ENCODE data around the gene CATSPERD.

DNA sequence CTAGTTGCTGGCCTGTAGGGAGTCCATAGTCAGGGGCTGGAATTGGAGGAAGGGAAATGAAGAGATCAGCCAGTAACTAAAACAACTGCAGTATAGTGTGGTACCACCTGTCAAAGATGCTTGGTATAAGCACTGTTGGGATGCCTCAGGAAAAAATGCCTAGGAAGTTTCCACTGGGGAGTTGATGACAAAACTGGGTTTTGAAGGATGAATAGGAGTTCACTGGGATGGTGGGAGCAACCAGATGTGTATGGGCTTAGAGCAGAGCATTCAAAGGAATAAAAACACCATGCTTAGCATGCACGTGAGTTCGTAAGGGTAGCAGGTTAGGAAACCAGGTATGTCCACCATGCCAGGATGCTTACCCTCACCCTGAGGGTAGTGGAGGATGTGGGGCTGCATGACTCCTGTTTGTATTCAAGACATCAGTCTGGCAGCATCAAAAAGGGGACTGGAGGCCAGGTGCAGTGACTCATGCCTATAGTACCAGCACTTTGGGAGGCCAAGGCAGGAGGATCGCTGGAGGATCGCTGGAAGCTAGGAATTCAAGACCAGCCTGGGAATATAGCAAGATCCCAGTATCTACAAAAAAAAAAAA, 7.1 kb downstream of the CATSPERD start:
- TF ChIP-seq, protein P1, sequence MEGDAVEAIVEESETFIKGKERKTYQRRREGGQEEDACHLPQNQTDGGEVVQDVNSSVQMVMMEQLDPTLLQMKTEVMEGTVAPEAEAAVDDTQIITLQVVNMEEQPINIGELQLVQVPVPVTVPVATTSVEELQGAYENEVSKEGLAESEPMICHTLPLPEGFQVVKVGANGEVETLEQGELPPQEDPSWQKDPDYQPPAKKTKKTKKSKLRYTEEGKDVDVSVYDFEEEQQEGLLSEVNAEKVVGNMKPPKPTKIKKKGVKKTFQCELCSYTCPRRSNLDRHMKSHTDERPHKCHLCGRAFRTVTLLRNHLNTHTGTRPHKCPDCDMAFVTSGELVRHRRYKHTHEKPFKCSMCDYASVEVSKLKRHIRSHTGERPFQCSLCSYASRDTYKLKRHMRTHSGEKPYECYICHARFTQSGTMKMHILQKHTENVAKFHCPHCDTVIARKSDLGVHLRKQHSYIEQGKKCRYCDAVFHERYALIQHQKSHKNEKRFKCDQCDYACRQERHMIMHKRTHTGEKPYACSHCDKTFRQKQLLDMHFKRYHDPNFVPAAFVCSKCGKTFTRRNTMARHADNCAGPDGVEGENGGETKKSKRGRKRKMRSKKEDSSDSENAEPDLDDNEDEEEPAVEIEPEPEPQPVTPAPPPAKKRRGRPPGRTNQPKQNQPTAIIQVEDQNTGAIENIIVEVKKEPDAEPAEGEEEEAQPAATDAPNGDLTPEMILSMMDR (optimal IDR thresholded peaks at IDR 0.05 in 1 of 3, IDR thresholded peaks at IDR 0.05 in 1 of 3, conservative IDR thresholded peaks at IDR 0.05 in 1 of 3; ENCODE audit: extremely low read depth in 1 of 3, insufficient read depth in 2 of 3, low read length in 3 of 3), result no peak
- no peak for TF ChIP-seq EZH2 (IDR thresholded peaks at IDR 0.05; ENCODE audit: low read length)
